BLaER1 treated with 17β-estradiol and CSF1 and Interleukin-3, amounts not matched to agents 10 nM and 100 nM (cell line): ENCODE results near the gene EREG.

ENCODE experiments used
- H3K27ac ChIP-seq, 11 experiments: shearing (Covaris generic); formaldehyde crosslinking; 2 replicates each; pipeline ENCODE4 v1.8.1; 2022
- H3K27me3 ChIP-seq, 11 experiments: shearing (Covaris generic); formaldehyde crosslinking; 2 replicates each; pipeline ENCODE4 v1.8.1; 2022
- H3K36me3 ChIP-seq, 11 experiments: shearing (Covaris generic); formaldehyde crosslinking; 2 replicates each; pipeline ENCODE4 v1.8.1; 2022
- H3K4me1 ChIP-seq, 10 experiments: shearing (Covaris generic); formaldehyde crosslinking; 2 replicates each; pipeline ENCODE4 v1.8.1; 2022
- H3K4me2 ChIP-seq, 11 experiments: shearing (Covaris generic); formaldehyde crosslinking; 2 replicates each; pipeline ENCODE4 v1.8.1; 2022
- H3K4me3 ChIP-seq, 10 experiments: shearing (Covaris generic); formaldehyde crosslinking; 2 replicates each; pipeline ENCODE4 v1.8.1; 2022
- H3K9ac ChIP-seq, 11 experiments: shearing (Covaris generic); formaldehyde crosslinking; 2 replicates each; pipeline ENCODE4 v1.8.1; 2022
- H3K9me3 ChIP-seq, 11 experiments: shearing (Covaris generic); formaldehyde crosslinking; replicated peaks in 1 of 11; 2 replicates each; pipeline ENCODE4 v1.8.1; 2022
- H4K20me1 ChIP-seq, 11 experiments: shearing (Covaris generic); formaldehyde crosslinking; 2 replicates each; pipeline ENCODE4 v1.8.1; 2022
- Cebpa-rat ChIP-seq, 11 experiments: shearing (Covaris generic); IDR thresholded peaks; 2 replicates each; pipeline ENCODE4 v1.8.1; 2022

Gene EREG

GRCh38 chr4:74364652-74365491, at the start of gene EREG:
Gene EREG (plus strand): TSS chr4:74365145. CDS start chr4:74365309, 164 bp downstream.
- no peak within 1 kb of the TSS for H3K4me2 ChIP-seq
- H4K20me1 ChIP-seq = no peaks in the 10 kb centered on the region
- H3K4me1 ChIP-seq = peaks cover 0 to 14% (median 0%) of the 10 kb centered on the region in 10 experiments; a peak in 4 of 20 replicates
- H3K9ac ChIP-seq = no peak within 1 kb of the TSS
- H3K9me3 ChIP-seq = no peaks in the 10 kb centered on the region
- H3K27ac ChIP-seq = no peak within 1 kb of the TSS
- no peak within 1 kb of the TSS for H3K4me3 ChIP-seq
- no peaks in the 10 kb centered on the region for H3K36me3 ChIP-seq
- H3K27me3 ChIP-seq = no peaks in the 10 kb centered on the region
- TF ChIP-seq Cebpa-rat (IDR thresholded peaks at IDR 0.05) = no peak

- H3K9me3 ChIP-seq = no peaks in the 10 kb centered on the region
- no peak overlapping the region for H3K4me3 ChIP-seq
- no peaks in the 10 kb centered on the region for H3K27me3 ChIP-seq
- no peak for TF ChIP-seq Cebpa-rat (IDR thresholded peaks at IDR 0.05)
- no peaks in the 10 kb centered on the region for H4K20me1 ChIP-seq
- H3K27ac ChIP-seq = no peak overlapping the region
- peaks cover 0 to 7% (median 0%) of the 10 kb centered on the region in 10 experiments; a peak in 3 of 20 replicates for H3K4me1 ChIP-seq
- no peak overlapping the region for H3K4me2 ChIP-seq
- no peak overlapping the region for H3K9ac ChIP-seq
- H3K36me3 ChIP-seq = no peaks in the 10 kb centered on the region
Measured at GRCh38 chr4:74315376-74315775, 49.6 kb upstream of the EREG start.

GRCh38 chr4:74316397-74316796, 48.5 kb upstream of the EREG start:
- no peaks in the 10 kb centered on the region for H3K9me3 ChIP-seq
- no peak overlapping the region for H3K27ac ChIP-seq
- H4K20me1 ChIP-seq = no peaks in the 10 kb centered on the region
- H3K4me2 ChIP-seq = peak overlapping the region in 3 of 11 experiments; percentile 27 to 44 (median 40); a peak in 4 of 22 replicates
- no peaks in the 10 kb centered on the region for H3K36me3 ChIP-seq
- TF ChIP-seq Cebpa-rat (IDR thresholded peaks at IDR 0.05) = no peak
- no peak overlapping the region for H3K4me3 ChIP-seq
- H3K4me1 ChIP-seq = peaks cover 0 to 7% (median 0%) of the 10 kb centered on the region in 10 experiments; a peak in 3 of 20 replicates
- no peaks in the 10 kb centered on the region for H3K27me3 ChIP-seq
- H3K9ac ChIP-seq = no peak overlapping the region

- H3K9ac ChIP-seq = no peak overlapping the region
- no peaks in the 10 kb centered on the region for H3K9me3 ChIP-seq
- H3K36me3 ChIP-seq = no peaks in the 10 kb centered on the region
- no peak overlapping the region for H3K4me3 ChIP-seq
- no peak overlapping the region for H3K4me2 ChIP-seq
- H4K20me1 ChIP-seq = no peaks in the 10 kb centered on the region
- TF ChIP-seq Cebpa-rat (IDR thresholded peaks at IDR 0.05) = no peak
- H3K27ac ChIP-seq = no peak overlapping the region
- peaks cover 0 to 7% (median 0%) of the 10 kb centered on the region in 10 experiments; a peak in 3 of 20 replicates for H3K4me1 ChIP-seq
- no peaks in the 10 kb centered on the region for H3K27me3 ChIP-seq
Measured at GRCh38 chr4:74317616-74318246, 47.2 kb upstream of the EREG start.

- Histone ChIP-seq H3K27ac (no peak overlapping the region), H3K27me3 (no peaks in the 10 kb centered on the region), H4K20me1 (no peaks in the 10 kb centered on the region), H3K4me3 (no peak overlapping the region), H3K36me3 (no peaks in the 10 kb centered on the region), H3K4me1 (peaks cover 0 to 7% (median 0%) of the 10 kb centered on the region in 10 experiments; a peak in 3 of 20 replicates), H3K9ac (no peak overlapping the region), H3K9me3 (no peaks in the 10 kb centered on the region), H3K4me2 (no peak overlapping the region)
- TF ChIP-seq Cebpa-rat (IDR thresholded peaks at IDR 0.05) = no peak
Measured at GRCh38 chr4:74318276-74318675, 46.7 kb upstream of the EREG start.

GRCh38 chr4:74319470-74319869, 45.5 kb upstream of the EREG start:
- no peak overlapping the region for H3K9ac ChIP-seq
- H3K4me1 ChIP-seq = peaks cover 0 to 7% (median 0%) of the 10 kb centered on the region in 10 experiments; a peak in 3 of 20 replicates
- H3K27ac ChIP-seq = no peak overlapping the region
- no peak for TF ChIP-seq Cebpa-rat (IDR thresholded peaks at IDR 0.05)
- no peaks in the 10 kb centered on the region for H4K20me1 ChIP-seq
- H3K36me3 ChIP-seq = no peaks in the 10 kb centered on the region
- H3K27me3 ChIP-seq = no peaks in the 10 kb centered on the region
- no peak overlapping the region for H3K4me2 ChIP-seq
- no peaks in the 10 kb centered on the region for H3K9me3 ChIP-seq
- H3K4me3 ChIP-seq = no peak overlapping the region

GRCh38 chr4:74320559-74321118, 44.3 kb upstream of the EREG start:
- no peaks in the 10 kb centered on the region for H4K20me1 ChIP-seq
- no peaks in the 10 kb centered on the region for H3K27me3 ChIP-seq
- no peak overlapping the region for H3K4me2 ChIP-seq
- no peak overlapping the region for H3K4me3 ChIP-seq
- TF ChIP-seq Cebpa-rat (IDR thresholded peaks at IDR 0.05) = no peak
- H3K9me3 ChIP-seq = no peaks in the 10 kb centered on the region
- no peak overlapping the region for H3K27ac ChIP-seq
- H3K4me1 ChIP-seq = peaks cover 0 to 5% (median 0%) of the 10 kb centered on the region in 10 experiments; a peak in 3 of 20 replicates
- no peaks in the 10 kb centered on the region for H3K36me3 ChIP-seq
- no peak overlapping the region for H3K9ac ChIP-seq

- Histone ChIP-seq H4K20me1 (no peaks in the 10 kb centered on the region), H3K9me3 (no peaks in the 10 kb centered on the region), H3K27me3 (no peaks in the 10 kb centered on the region), H3K27ac (no peak overlapping the region), H3K36me3 (no peaks in the 10 kb centered on the region), H3K4me1 (0 out of 20 replicates have a peak, but pooled peaks cover 0 to under 1% (median 0%) of the 10 kb centered on the region in 10 experiments), H3K9ac (no peak overlapping the region), H3K4me2 (no peak overlapping the region), H3K4me3 (no peak overlapping the region)
- no peak for TF ChIP-seq Cebpa-rat (IDR thresholded peaks at IDR 0.05)
Measured at GRCh38 chr4:74322301-74322700, 42.6 kb upstream of the EREG start.

- no peak overlapping the region for H3K4me3 ChIP-seq
- no peaks in the 10 kb centered on the region for H3K27me3 ChIP-seq
- no peak overlapping the region for H3K27ac ChIP-seq
- peaks cover 0 to 10% (median 0%) of the 10 kb centered on the region in 10 experiments; a peak in 6 of 20 replicates for H3K4me1 ChIP-seq
- H3K36me3 ChIP-seq = no peaks in the 10 kb centered on the region
- H4K20me1 ChIP-seq = no peaks in the 10 kb centered on the region
- H3K9ac ChIP-seq = no peak overlapping the region
- no peak overlapping the region for H3K4me2 ChIP-seq
- H3K9me3 ChIP-seq = no peaks in the 10 kb centered on the region
- TF ChIP-seq Cebpa-rat (IDR thresholded peaks at IDR 0.05) = no peak
Measured at GRCh38 chr4:74323663-74324062, 41.3 kb upstream of the EREG start.
